Measurements from ENCODE around the gene PRSS57. TPM values are rescaled to one million over a fixed set of nuclear protein-coding genes. Genes with fewer than 3 reads are reported as not detected.
A peak's percentile ranks its signal among the peaks of the same experiment; 100 is the strongest.
"Not testable (repeated sequence)": the region's sequence is repeated elsewhere in the genome, so short reads cannot be mapped to it uniquely, and the experiment has no call there.

The PRSS57 gene
- total and polyA plus RNA-seq, 2 experiments from 2014 or later, result not detected

GRCh38 chr19:676007-676338 is 19.3 kb downstream of the PRSS57 start:
- no peaks in the 10 kb centered on the region for H3K36me3 ChIP-seq
- H3K27ac ChIP-seq, result no peak overlapping the region
- no peak overlapping the region for H3K4me3 ChIP-seq
- peaks cover 7% of the 10 kb centered on the region for H3K4me1 ChIP-seq (ENCODE audit: low read depth)
- TF ChIP-seq CTCF (IDR thresholded peaks at IDR 0.05; ENCODE audit: low read depth, low read length), result no peak
- no peak for DNase-seq (ENCODE audit: low read depth in 1 of 2, low spot score in 1 of 2)
- no peaks in the 10 kb centered on the region for H3K9me3 ChIP-seq (ENCODE audit: low read depth)
- no peaks in the 10 kb centered on the region for H3K27me3 ChIP-seq

GRCh38 chr19:674282-675151 is 20.7 kb downstream of the PRSS57 start:
- Histone ChIP-seq H3K27ac (no peak overlapping the region), H3K4me3 (no peak overlapping the region), H3K4me1 (ENCODE audit: low read depth) (peaks cover 7% of the 10 kb centered on the region), H3K36me3 (no peaks in the 10 kb centered on the region), H3K27me3 (no peaks in the 10 kb centered on the region), H3K9me3 (ENCODE audit: low read depth) (no peaks in the 10 kb centered on the region)
- DNase-seq (ENCODE audit: low read depth in 1 of 2, low spot score in 1 of 2), result no peak
- no peak for TF ChIP-seq CTCF (IDR thresholded peaks at IDR 0.05; ENCODE audit: low read depth, low read length)

- peaks cover 4% of the 10 kb centered on the region for H3K4me1 ChIP-seq (ENCODE audit: low read depth)
- no peak for DNase-seq (ENCODE audit: low read depth in 1 of 2, low spot score in 1 of 2)
- H3K36me3 ChIP-seq, result no peaks in the 10 kb centered on the region
- H3K27me3 ChIP-seq, result no peaks in the 10 kb centered on the region
- H3K4me3 ChIP-seq, result no peak overlapping the region
- no peaks in the 10 kb centered on the region for H3K9me3 ChIP-seq (ENCODE audit: low read depth)
- H3K27ac ChIP-seq, result no peak overlapping the region
- peak; percentile 4 for TF ChIP-seq CTCF (IDR thresholded peaks at IDR 0.05; ENCODE audit: low read depth, low read length)
These were observed 24.6 kb downstream of the PRSS57 start for GRCh38 chr19:670609-671075.

GRCh38 chr19:668675-669434 is 26.4 kb downstream of the PRSS57 start:
- not testable (repeated sequence) for H3K27ac ChIP-seq; H3K27me3 ChIP-seq; H3K36me3 ChIP-seq; H3K4me3 ChIP-seq; H3K9me3 ChIP-seq (ENCODE audit: low read depth); DNase-seq (ENCODE audit: low read depth in 1 of 2, low spot score in 1 of 2); H3K4me1 ChIP-seq (ENCODE audit: low read depth)

- not testable (repeated sequence) for DNase-seq (ENCODE audit: low read depth in 1 of 2, low spot score in 1 of 2); H3K27ac ChIP-seq; H3K4me3 ChIP-seq; H3K4me1 ChIP-seq (ENCODE audit: low read depth); H3K9me3 ChIP-seq (ENCODE audit: low read depth); H3K27me3 ChIP-seq; H3K36me3 ChIP-seq
These were observed 28.2 kb downstream of the PRSS57 start for GRCh38 chr19:666985-667573.

- Histone ChIP-seq H3K27me3 (no peaks in the 10 kb centered on the region), H3K9me3 (ENCODE audit: low read depth) (no peaks in the 10 kb centered on the region), H3K4me3 (no peak overlapping the region), H3K36me3 (no peaks in the 10 kb centered on the region), H3K4me1 (ENCODE audit: low read depth) (peaks cover 8% of the 10 kb centered on the region), H3K27ac (no peak overlapping the region)
- DNase-seq (ENCODE audit: low read depth in 1 of 2, low spot score in 1 of 2), result peak; percentile 85 to 91
- TF ChIP-seq CTCF (IDR thresholded peaks at IDR 0.05; ENCODE audit: low read depth, low read length), result peak; percentile 90
These were observed 30.3 kb downstream of the PRSS57 start for GRCh38 chr19:664913-665443.
